Epithelial cell of proximal tubule (primary cell): ENCODE data around the gene FHIT. TPM values are rescaled to one million over a fixed set of nuclear protein-coding genes. Genes with fewer than 3 reads are reported as not detected.
"Not testable (repeated sequence)": the region's sequence is repeated elsewhere in the genome, so short reads cannot be mapped to it uniquely, and the experiment has no call there.

Experiments
- DNase-seq: peaks from one replicate; pipeline ENCODE4 v3.0.0-alpha.2; 2011; ENCODE audit warnings: low read depth
- H3K4me3 ChIP-seq: 2 replicates; pipeline ENCODE4 v1.5.1; 2011; ENCODE audit warnings: low read depth, mild to moderate bottlenecking, low read length
- total RNA-seq: library from RNA; depleted of rRNA; stranded (reverse); fragments of >200 nt; gene quantifications from 2 replicates; pipeline ENCODE4 v1.2.3, GENCODE V29; 2015
- TF ChIP-seq, protein P1 (sequence below): conservative IDR thresholded peaks from 2 replicates; pipeline ENCODE4 v1.5.1; 2012; ENCODE audit warnings: low read depth, mild to moderate bottlenecking, low read length

Gene FHIT
- total RNA-seq, 1 donor from 2014 or later: 3.7 TPM

- no peak overlapping the region for H3K4me3 ChIP-seq
- TF ChIP-seq, protein P1, sequence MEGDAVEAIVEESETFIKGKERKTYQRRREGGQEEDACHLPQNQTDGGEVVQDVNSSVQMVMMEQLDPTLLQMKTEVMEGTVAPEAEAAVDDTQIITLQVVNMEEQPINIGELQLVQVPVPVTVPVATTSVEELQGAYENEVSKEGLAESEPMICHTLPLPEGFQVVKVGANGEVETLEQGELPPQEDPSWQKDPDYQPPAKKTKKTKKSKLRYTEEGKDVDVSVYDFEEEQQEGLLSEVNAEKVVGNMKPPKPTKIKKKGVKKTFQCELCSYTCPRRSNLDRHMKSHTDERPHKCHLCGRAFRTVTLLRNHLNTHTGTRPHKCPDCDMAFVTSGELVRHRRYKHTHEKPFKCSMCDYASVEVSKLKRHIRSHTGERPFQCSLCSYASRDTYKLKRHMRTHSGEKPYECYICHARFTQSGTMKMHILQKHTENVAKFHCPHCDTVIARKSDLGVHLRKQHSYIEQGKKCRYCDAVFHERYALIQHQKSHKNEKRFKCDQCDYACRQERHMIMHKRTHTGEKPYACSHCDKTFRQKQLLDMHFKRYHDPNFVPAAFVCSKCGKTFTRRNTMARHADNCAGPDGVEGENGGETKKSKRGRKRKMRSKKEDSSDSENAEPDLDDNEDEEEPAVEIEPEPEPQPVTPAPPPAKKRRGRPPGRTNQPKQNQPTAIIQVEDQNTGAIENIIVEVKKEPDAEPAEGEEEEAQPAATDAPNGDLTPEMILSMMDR: no peak
- no peak for DNase-seq
Observed at GRCh38 chr3:60998858-60999257, 252.4 kb downstream of the FHIT start.

GRCh38 chr3:60992395-60992794 is 258.9 kb downstream of the FHIT start:
- no peak overlapping the region for H3K4me3 ChIP-seq
- TF ChIP-seq, protein P1: no peak
- no peak for DNase-seq

DNA sequence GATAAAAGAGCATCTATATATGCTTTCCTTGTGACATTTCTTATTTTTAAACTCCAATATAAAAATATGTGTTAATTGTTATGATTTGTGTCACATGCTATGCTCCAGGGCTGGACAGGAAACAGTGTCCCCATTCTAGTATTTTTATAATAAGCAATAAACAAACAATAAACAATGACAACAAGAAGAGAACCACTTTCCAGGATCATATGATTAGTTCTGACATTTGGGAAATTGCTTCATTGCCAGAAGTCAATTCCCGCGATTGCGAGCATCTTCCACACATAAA is 260.9 kb downstream of the FHIT start:
- TF ChIP-seq, protein P1: no peak
- no peak for DNase-seq
- no peak overlapping the region for H3K4me3 ChIP-seq

DNA sequence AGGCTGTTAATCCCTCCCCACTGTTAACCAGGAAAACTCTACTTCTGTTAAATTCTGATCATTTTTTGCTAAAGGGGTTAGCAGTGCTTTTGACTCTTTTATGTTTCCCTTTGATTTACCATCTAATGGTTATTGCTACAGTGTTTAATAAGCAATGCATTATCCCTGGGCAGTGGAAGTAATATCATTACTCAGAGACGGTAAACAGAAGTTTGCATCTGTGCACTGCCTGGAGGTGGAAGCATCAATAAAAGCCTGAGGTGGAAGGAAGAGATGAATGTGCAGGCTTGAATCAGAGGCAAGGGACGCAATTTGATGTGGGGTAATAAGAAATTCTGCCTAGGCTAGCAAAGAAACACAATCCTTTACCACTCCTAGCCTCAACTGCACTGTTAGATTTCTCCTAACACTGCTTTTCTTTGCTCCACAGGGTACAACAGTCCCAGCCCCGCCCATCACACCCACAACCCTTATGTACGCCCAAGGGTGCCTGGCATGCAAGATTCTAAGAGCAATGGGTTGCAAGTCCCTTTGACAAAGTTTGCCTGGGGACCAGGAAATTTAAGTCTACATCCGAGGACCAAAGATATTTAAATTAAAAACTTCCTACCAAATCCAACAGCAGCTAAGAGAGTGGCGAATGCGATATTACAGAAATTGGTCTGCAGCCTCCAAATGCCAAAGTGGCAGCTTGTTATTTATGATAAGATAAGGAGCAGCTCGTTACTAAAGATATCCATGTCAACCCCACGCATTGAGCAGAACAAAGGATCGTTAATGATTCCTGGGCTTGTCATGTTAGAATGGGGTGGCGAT is 261.4 kb downstream of the FHIT start:
- TF ChIP-seq, protein P1: no peak
- no peak for DNase-seq
- no peak overlapping the region for H3K4me3 ChIP-seq

GRCh38 chr3:60987191-60987590 is 264.1 kb downstream of the FHIT start:
- H3K4me3 ChIP-seq, DNase-seq: not testable (repeated sequence)

DNA sequence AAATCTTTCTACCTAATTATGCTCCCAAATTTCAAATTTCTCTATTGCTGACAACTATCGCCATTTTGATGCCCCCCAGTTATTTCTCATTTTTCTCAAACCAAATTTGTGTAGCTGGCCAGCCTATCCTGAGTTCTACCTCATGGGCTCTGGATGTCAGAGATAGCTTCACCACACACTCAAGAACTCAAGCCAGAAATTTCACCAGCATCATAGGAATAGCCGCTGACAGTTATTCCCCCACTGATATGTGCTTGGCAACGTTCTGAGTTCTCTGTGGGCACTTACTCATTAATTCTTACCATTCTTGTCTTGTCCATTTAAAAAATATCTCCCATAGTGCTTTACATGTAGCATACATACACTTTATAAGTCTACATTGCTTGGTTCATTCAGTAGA is 264.7 kb downstream of the FHIT start:
- no peak overlapping the region for H3K4me3 ChIP-seq
- no peak for DNase-seq
- TF ChIP-seq, protein P1: no peak

- TF ChIP-seq, protein P1: no peak
Observed at GRCh38 chr3:60983906-60984305, 267.3 kb downstream of the FHIT start.

More at GRCh38 chr3:60983906-60984305, 267.3 kb downstream of the FHIT start:
- H3K4me3 ChIP-seq: no peak overlapping the region
- DNase-seq: no peak
